Activated T-cell treated with anti-CD3 and anti-CD28 coated beads, Interleukin-2, amount 50 U/mL, for 72 hours (primary cell): Measurements from ENCODE around the gene EPHB2. TPM values are rescaled to one million over a fixed set of nuclear protein-coding genes. Genes with fewer than 3 reads are reported as not detected.

Experiments
- ATAC-seq, 2 donors: fragments of 150-1000 bp; cut with Tn5 transposase; replicated peaks in 1 of 2; 2 replicates each; pipeline ENCODE4 v1.10.0; 2021; ENCODE audit warnings: moderate library complexity in 2 of 2, mild to moderate bottlenecking in 1 of 2
- DNase-seq, 2 donors: peaks; one replicate each; pipeline ENCODE4 v3.0.0; 2021 to 2022; ENCODE audit warnings: mixed read lengths in 1 of 2
- H3K27ac Mint-ChIP-seq: one replicate; pipeline ENCODE4 v1.8.0; 2022; ENCODE audit warnings: mild to moderate bottlenecking, moderate library complexity, mixed read lengths
- H3K27me3 Mint-ChIP-seq: one replicate; pipeline ENCODE4 v1.8.0; 2022; ENCODE audit warnings: low read depth, mixed read lengths
- H3K36me3 Mint-ChIP-seq, 2 donors: one replicate each; pipeline ENCODE4 v1.8.0; 2022; ENCODE audit warnings: mixed read lengths in 2 of 2, mild to moderate bottlenecking in 1 of 2; ENCODE audit not compliant: insufficient read depth in 2 of 2
- H3K4me1 Mint-ChIP-seq: one replicate; pipeline ENCODE4 v1.8.0; 2022; ENCODE audit warnings: low read depth, mixed read lengths
- H3K4me3 Mint-ChIP-seq, 2 donors: one replicate each; pipeline ENCODE4 v1.8.0; 2022; ENCODE audit warnings: mild to moderate bottlenecking in 2 of 2, mixed read lengths in 2 of 2, moderate library complexity in 2 of 2
- H3K9me3 Mint-ChIP-seq, 2 donors: one replicate each; pipeline ENCODE4 v1.8.0; 2022; ENCODE audit warnings: mixed read lengths in 2 of 2
- total RNA-seq, 2 donors: library from RNA; stranded (reverse); gene quantifications; one replicate each; pipeline ENCODE4 v1.2.3, GENCODE V29; 2022

The EPHB2 gene
- total RNA-seq, 2 donors from 2014 or later, result 0.22 TPM; not detected in 1

DNA sequence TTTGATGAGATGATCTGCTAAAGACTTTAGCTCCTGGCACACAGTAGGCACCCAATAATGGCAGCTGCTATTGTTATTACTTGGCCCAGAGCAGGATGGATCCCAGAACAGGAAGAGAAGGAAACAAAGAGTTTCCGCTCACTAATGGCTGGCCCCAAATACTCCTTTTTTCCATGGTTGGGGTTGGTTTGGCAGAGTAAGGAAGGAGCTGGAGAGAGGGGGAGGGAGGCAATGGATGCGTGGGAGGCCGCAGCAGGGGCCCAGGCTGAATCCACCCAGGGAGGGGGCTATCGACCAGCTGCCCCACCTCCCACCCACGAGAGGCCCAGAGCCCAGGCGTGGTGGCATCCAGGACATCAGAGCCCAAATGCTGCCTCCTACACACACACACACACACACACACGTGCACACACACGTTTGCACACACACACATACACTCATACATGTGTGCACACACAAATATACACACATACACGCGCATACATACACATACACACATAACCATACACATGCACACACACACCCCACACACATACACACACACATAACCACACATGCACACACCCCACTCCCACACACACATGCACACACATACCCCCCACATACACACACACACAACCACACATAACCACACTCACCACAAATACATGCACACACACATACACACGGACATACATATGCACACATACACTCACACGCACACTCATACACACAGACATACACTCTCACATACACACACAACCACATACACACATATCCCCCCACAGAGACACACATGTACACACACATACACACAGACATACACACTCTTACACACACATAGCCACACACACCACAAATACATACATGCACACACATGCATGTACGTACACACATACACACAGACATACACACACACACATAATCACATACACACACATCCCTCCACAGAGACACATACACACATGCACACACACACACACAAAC is 32.4 kb upstream of the EPHB2 start:
- no peaks in the 10 kb centered on the region for H3K9me3 Mint-ChIP-seq
- no peak for DNase-seq
- no peak for ATAC-seq
- H3K27ac Mint-ChIP-seq, result no peak overlapping the region
- peaks cover 10% of the 10 kb centered on the region for H3K4me1 Mint-ChIP-seq
- H3K4me3 Mint-ChIP-seq, result no peak overlapping the region
- peaks cover 21% of the 10 kb centered on the region for H3K27me3 Mint-ChIP-seq
- no peaks in the 10 kb centered on the region for H3K36me3 Mint-ChIP-seq

DNA sequence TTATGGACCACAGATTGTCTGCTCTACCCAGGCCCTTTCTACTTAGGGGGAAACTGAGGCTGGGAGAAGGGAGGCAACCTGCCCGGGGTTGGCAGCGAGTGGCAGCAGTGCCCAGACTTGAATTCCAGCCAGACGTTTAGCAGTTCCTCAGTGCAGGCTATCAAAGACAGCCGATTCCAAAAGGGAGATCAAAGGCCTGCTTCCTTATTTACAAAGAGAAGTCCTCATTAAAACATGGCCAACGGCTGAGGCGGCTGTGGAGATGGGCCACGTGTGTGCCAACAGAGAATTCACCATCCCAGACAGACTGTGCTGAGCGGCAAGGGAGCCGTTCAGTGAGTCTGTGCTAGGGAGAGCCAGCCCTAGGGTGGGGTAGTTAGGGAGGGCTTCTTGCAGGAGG is 29.9 kb upstream of the EPHB2 start:
- H3K27me3 Mint-ChIP-seq, result peaks cover 11% of the 10 kb centered on the region
- H3K9me3 Mint-ChIP-seq, result no peaks in the 10 kb centered on the region
- H3K4me1 Mint-ChIP-seq, result no peaks in the 10 kb centered on the region
- DNase-seq (no peak), ATAC-seq (no peak)
- no peak overlapping the region for H3K4me3 Mint-ChIP-seq
- H3K27ac Mint-ChIP-seq, result no peak overlapping the region
- H3K36me3 Mint-ChIP-seq, result no peaks in the 10 kb centered on the region

DNA sequence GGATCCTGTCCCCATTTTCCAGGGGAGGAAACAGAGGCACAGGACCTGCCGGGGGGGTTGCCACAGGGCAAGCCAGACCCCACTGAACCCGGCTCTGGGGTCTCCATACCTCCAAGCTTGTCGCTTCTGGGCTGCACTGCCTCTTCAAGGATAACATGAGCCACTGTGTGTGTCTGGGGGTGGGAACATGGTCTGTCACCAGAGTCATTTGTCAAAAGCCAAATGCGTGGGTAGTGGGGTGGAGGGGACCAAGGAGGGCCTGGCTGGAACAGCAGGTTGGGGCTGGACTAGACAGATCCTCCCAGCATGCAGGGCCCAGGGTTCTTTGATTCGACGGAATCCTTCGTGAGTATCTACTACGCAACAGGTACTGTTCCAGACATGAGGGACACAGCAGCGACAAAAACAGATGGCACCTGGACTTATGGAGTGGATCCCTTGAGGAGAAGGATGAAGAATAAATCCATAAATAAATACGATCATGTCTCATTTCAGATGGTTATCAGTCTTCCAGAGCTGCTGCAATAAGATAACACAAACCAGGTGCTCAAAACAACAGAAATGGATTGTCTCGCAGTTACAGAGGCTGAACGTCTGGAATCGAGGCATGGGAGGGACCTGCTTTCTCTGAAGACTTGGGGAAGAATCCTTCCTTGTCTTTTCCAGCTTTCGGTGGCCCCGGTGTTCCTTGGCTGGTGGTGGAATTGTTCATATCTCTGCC is 28.9 kb upstream of the EPHB2 start:
- DNase-seq, result no peak
- Mint-ChIP-seq H3K27me3 (peaks cover 17% of the 10 kb centered on the region), H3K9me3 (no peaks in the 10 kb centered on the region), H3K4me3 (no peak overlapping the region), H3K4me1 (no peaks in the 10 kb centered on the region), H3K36me3 (no peaks in the 10 kb centered on the region), H3K27ac (no peak overlapping the region)
- ATAC-seq, result no peak

GRCh38 chr1:22683547-22683946 is 27.1 kb upstream of the EPHB2 start:
- ATAC-seq, result no peak

GRCh38 chr1:22685591-22686059 is 25.0 kb upstream of the EPHB2 start:
- ATAC-seq (no peak), DNase-seq (no peak)
- Mint-ChIP-seq H3K27ac (no peak overlapping the region), H3K4me3 (no peak overlapping the region), H3K36me3 (no peaks in the 10 kb centered on the region), H3K4me1 (no peaks in the 10 kb centered on the region), H3K27me3 (peaks cover 25% of the 10 kb centered on the region), H3K9me3 (no peaks in the 10 kb centered on the region)

More at GRCh38 chr1:22683547-22683946, 27.1 kb upstream of the EPHB2 start:
- Mint-ChIP-seq H3K4me1 (no peaks in the 10 kb centered on the region), H3K27me3 (peaks cover 25% of the 10 kb centered on the region), H3K27ac (no peak overlapping the region), H3K4me3 (no peak overlapping the region), H3K9me3 (no peaks in the 10 kb centered on the region), H3K36me3 (no peaks in the 10 kb centered on the region)
- no peak for DNase-seq

DNA sequence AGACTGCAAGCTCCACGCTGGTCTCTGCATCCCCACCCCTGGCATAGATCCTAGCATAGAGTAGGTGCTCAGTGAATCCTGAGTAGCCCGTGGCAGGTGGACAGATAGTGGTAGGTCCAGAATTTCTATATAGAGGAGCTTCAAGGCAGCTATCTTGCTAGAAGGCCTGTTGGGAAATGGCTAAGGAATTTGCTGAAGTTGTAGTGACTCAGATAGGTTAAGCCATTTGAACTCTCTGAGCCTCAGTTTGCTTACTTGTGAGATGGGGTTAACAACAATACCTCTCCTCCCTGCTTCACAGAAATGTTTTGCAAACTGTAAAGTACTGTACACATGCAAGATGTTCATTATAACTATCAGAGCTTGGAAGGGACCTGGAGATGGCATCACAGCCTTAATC is 23.4 kb upstream of the EPHB2 start:
- no peaks in the 10 kb centered on the region for H3K36me3 Mint-ChIP-seq

DNA sequence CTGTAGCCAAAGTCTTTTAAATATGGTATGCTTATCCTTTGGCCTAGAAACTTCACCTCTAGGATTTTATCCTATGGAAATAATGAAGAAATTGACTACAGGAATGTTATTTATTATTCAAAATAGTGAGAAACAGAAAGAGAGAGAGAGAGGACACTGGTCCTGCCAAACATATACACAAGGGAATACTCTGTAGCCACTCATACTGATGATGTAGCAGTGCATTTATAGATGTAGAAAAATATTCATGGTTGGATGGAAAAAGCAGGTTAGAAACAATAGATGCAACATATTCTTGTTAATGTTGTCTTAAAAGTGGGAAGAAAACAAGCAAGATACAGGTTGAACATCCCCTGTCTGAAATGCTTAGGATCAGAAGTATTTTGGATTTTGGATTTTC is 22.2 kb upstream of the EPHB2 start:
- Mint-ChIP-seq H3K4me1 (no peaks in the 10 kb centered on the region), H3K27me3 (peaks cover 24% of the 10 kb centered on the region), H3K4me3 (no peak overlapping the region), H3K27ac (no peak overlapping the region), H3K9me3 (no peaks in the 10 kb centered on the region), H3K36me3 (no peaks in the 10 kb centered on the region)
- ATAC-seq (no peak), DNase-seq (no peak)

More for the DNA sequence above, 23.4 kb upstream of the EPHB2 start:
- peaks cover 25% of the 10 kb centered on the region for H3K27me3 Mint-ChIP-seq
- DNase-seq (no peak), ATAC-seq (no peak)
- no peak overlapping the region for H3K27ac Mint-ChIP-seq
- no peak overlapping the region for H3K4me3 Mint-ChIP-seq
- H3K9me3 Mint-ChIP-seq, result no peaks in the 10 kb centered on the region
- no peaks in the 10 kb centered on the region for H3K4me1 Mint-ChIP-seq

- H3K4me3 Mint-ChIP-seq, result no peak overlapping the region
- DNase-seq, result no peak
- ATAC-seq, result no peak
- H3K4me1 Mint-ChIP-seq, result no peaks in the 10 kb centered on the region
- no peaks in the 10 kb centered on the region for H3K36me3 Mint-ChIP-seq
- peaks cover 18% of the 10 kb centered on the region for H3K27me3 Mint-ChIP-seq
- H3K9me3 Mint-ChIP-seq, result no peaks in the 10 kb centered on the region
- no peak overlapping the region for H3K27ac Mint-ChIP-seq
Observed at GRCh38 chr1:22689505-22689904, 21.1 kb upstream of the EPHB2 start.

- no peak for ATAC-seq
- Mint-ChIP-seq H3K36me3 (no peaks in the 10 kb centered on the region), H3K27ac (no peak overlapping the region), H3K9me3 (no peaks in the 10 kb centered on the region), H3K4me1 (no peaks in the 10 kb centered on the region), H3K4me3 (no peak overlapping the region), H3K27me3 (peaks cover 11% of the 10 kb centered on the region)
- DNase-seq, result no peak
Observed at GRCh38 chr1:22691031-22691753, 19.4 kb upstream of the EPHB2 start.

GRCh38 chr1:22694172-22694571 is 16.5 kb upstream of the EPHB2 start:
- Mint-ChIP-seq H3K4me1 (no peaks in the 10 kb centered on the region), H3K27me3 (no peaks in the 10 kb centered on the region), H3K27ac (no peak overlapping the region), H3K36me3 (no peaks in the 10 kb centered on the region), H3K4me3 (no peak overlapping the region), H3K9me3 (no peaks in the 10 kb centered on the region)
- no peak for DNase-seq
- ATAC-seq, result no peak

GRCh38 chr1:22696610-22697009 is 14.0 kb upstream of the EPHB2 start:
- Mint-ChIP-seq H3K27ac (no peak overlapping the region), H3K4me3 (no peak overlapping the region), H3K9me3 (no peaks in the 10 kb centered on the region), H3K27me3 (peaks cover under 1% of the 10 kb centered on the region), H3K4me1 (no peaks in the 10 kb centered on the region), H3K36me3 (no peaks in the 10 kb centered on the region)
- ATAC-seq (no peak), DNase-seq (no peak)

DNA sequence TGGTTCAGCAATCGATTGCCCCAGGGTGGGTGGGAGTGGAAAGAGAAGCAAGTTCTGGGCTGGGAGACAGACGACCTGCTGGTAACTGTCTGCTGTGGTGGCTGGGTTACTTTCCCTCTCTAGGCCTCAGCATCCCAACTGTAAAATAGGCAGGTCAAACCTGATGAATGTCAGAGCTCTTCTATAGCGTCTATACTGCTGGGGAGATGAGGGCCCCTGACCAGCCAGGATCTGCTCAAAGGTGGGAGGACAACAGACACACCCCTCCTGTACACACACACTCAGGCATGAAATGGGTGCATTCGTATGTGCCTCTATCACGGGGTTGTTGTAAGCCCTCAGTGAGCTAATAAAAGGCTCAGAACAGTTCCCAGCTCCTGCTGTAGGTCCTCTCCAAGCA is 12.7 kb upstream of the EPHB2 start:
- ATAC-seq (no peak), DNase-seq (no peak)
- Mint-ChIP-seq H3K9me3 (no peaks in the 10 kb centered on the region), H3K4me3 (no peak overlapping the region), H3K36me3 (no peaks in the 10 kb centered on the region), H3K27me3 (peaks cover 7% of the 10 kb centered on the region), H3K4me1 (no peaks in the 10 kb centered on the region), H3K27ac (no peak overlapping the region)
